Esophagus (tissue), 2 donors: ENCODE data around the gene POMGNT1. TPM values are rescaled to one million over a fixed set of nuclear protein-coding genes. Genes with fewer than 3 reads are reported as not detected.

ENCODE experiments used
- H3K27ac ChIP-seq, 2 donors: one replicate each; pipeline ENCODE4 v1.5.1; 2013; ENCODE audit warnings: low read depth in 2 of 2, mild to moderate bottlenecking in 2 of 2, inconsistent platforms in 1 of 2, low read length in 1 of 2, moderate library complexity in 1 of 2
- H3K27me3 ChIP-seq, 2 donors: one replicate each; pipeline ENCODE4 v1.6.1; 2013; ENCODE audit warnings: low read length in 2 of 2, control low read depth in 1 of 2, mild to moderate bottlenecking in 1 of 2; ENCODE audit not compliant: insufficient read depth in 2 of 2, control insufficient read depth in 1 of 2
- H3K36me3 ChIP-seq, 2 donors: one replicate each; pipeline ENCODE4 v1.6.1; 2013; ENCODE audit warnings: low read length in 1 of 2; ENCODE audit not compliant: control insufficient read depth in 2 of 2, insufficient read depth in 2 of 2
- H3K4me1 ChIP-seq, 2 donors: one replicate each; pipeline ENCODE4 v1.6.1; 2013; ENCODE audit warnings: low read length in 1 of 2; ENCODE audit not compliant: control insufficient read depth in 2 of 2, insufficient read depth in 2 of 2
- H3K4me3 ChIP-seq, 2 donors: one replicate each; pipeline ENCODE4 v1.5.1; 2013; ENCODE audit warnings: low read length in 2 of 2, mild to moderate bottlenecking in 2 of 2, low read depth in 1 of 2, moderate library complexity in 1 of 2
- H3K9me3 ChIP-seq, 2 donors: one replicate each; pipeline ENCODE4 v1.6.1; 2013; ENCODE audit warnings: mild to moderate bottlenecking in 2 of 2, low read depth in 1 of 2, low read length in 1 of 2, moderate library complexity in 1 of 2; ENCODE audit not compliant: control insufficient read depth in 2 of 2, insufficient read depth in 1 of 2
- WGBS, 2 donors: extraction: QIAGEN DNeasy Blood & Tissue Kit; methylation state at CpG; one replicate each; pipeline ENCODE4 v1.1.7; 2013; 5-methylcytosine and 5-hydroxymethylcytosine counted together
- polyA plus RNA-seq, 2 donors: library from polyadenylated mRNA; stranded (reverse); fragments of 200-250 nt; gene quantifications; one replicate each; pipeline ENCODE4 v1.2.3, GENCODE V29; 2013
- donor health status: healthy with polysubstance abuse.
- donor health status: Bipolar disorder and iron deficiency.

POMGNT1 gene
- polyA plus RNA-seq, 2 donors = 17.1 to 17.2 TPM

GRCh38 chr1:46186076-46186475 lies 12.2 kb downstream of the POMGNT1 start:
- H3K4me1 ChIP-seq = peaks cover 3 to 24% of the 10 kb centered on the region in 2 donors
- no peaks in the 10 kb centered on the region for H3K9me3 ChIP-seq
- no peak overlapping the region for H3K27ac ChIP-seq
- no peak overlapping the region for H3K4me3 ChIP-seq
- WGBS, 2 donors = 94% methylated on average over 2 of the region's 2 CpGs
- H3K36me3 ChIP-seq = peaks cover 4 to 6% of the 10 kb centered on the region in 2 donors
- no peaks in the 10 kb centered on the region for H3K27me3 ChIP-seq

GRCh38 chr1:46184920-46185658 lies 13.1 kb downstream of the POMGNT1 start:
- peak overlapping the region; percentile 61 to 81 for H3K27ac ChIP-seq
- 50 to 54% methylated on average over 7 of the region's 7 CpGs for WGBS, 2 donors
- H3K36me3 ChIP-seq = peaks cover 0 to 4% of the 10 kb centered on the region in 2 donors
- H3K27me3 ChIP-seq = no peaks in the 10 kb centered on the region
- H3K4me1 ChIP-seq = peaks cover 3 to 32% of the 10 kb centered on the region in 2 donors
- no peak overlapping the region for H3K4me3 ChIP-seq
- no peaks in the 10 kb centered on the region for H3K9me3 ChIP-seq

DNA sequence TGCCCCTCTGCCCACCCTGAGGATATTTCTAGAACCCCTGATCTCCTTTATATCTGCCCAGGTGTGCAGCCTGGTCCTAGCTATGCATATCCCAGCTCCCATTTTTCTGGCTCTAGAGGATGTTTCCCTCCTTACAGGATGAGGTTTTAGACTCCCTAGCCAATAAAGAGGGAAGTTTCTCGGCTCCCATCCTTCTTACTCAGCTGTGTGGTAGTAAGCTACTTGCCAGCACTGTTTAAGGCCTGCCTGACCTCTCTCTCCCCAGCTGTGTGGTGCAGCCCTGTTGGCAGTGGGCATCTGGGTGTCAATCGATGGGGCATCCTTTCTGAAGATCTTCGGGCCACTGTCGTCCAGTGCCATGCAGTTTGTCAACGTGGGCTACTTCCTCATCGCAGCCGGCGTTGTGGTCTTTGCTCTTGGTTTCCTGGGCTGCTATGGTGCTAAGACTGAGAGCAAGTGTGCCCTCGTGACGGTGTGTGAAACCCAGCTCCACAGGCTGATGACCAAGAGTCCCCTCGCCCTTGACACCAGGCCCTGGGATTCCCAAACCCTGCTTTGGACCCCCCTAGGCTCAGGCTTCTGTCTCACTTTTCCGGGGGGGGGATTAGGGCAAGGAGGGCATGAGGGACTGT lies 14.2 kb downstream of the POMGNT1 start:
- H3K27me3 ChIP-seq = no peaks in the 10 kb centered on the region
- peaks cover 3 to 34% of the 10 kb centered on the region in 2 donors for H3K4me1 ChIP-seq
- H3K4me3 ChIP-seq = no peak overlapping the region
- peaks cover 0 to 4% of the 10 kb centered on the region in 2 donors for H3K36me3 ChIP-seq
- no peaks in the 10 kb centered on the region for H3K9me3 ChIP-seq
- 78 to 81% methylated on average over 12 of the region's 12 CpGs for WGBS, 2 donors
- peak overlapping the region; percentile 81 to 89 for H3K27ac ChIP-seq

DNA sequence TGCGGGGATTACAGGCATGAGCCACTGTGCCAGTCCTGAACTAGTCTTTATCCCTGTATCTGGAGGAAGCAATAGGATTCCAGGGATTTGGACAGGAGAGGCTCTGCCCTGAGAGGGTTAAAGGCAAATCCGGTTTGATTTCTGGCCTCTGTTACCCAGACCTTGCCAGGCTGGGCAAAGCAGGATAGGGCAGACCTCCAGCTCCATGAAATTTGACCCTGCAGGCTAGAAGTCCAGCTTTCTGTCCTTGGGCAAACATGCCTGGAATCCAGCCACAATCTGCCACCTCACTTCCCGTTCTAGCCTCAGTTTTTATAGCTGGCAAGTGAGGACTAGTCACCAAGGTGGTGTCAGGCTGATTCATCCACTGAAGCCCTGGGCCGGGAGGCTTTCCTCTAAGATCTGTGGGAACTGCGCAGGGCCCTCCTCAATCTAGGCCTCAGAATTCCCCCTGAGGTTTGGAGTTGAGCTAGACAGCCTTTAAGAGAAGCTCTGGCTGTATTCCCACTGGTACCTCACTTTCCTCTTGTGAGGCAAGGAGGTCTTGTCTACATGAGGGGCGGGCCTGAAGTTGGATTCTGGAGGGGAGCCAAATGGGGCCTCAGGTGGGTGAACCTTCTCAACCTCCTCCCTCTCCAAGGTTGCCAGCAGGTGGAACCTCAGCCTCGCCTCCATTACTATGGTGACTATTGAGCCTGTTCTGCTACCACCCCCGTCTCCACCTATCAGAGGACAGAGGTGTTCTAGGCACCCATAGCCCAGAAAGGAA lies 15.0 kb downstream of the POMGNT1 start:
- Histone ChIP-seq H3K4me3 (no peak overlapping the region), H3K36me3 (peaks cover 0 to 4% of the 10 kb centered on the region in 2 donors), H3K4me1 (peaks cover 2 to 34% of the 10 kb centered on the region in 2 donors), H3K27me3 (no peaks in the 10 kb centered on the region), H3K27ac (peak overlapping the region; percentile 81 to 89), H3K9me3 (no peaks in the 10 kb centered on the region)
- WGBS, 2 donors = 37 to 39% methylated on average over 8 of the region's 8 CpGs

DNA sequence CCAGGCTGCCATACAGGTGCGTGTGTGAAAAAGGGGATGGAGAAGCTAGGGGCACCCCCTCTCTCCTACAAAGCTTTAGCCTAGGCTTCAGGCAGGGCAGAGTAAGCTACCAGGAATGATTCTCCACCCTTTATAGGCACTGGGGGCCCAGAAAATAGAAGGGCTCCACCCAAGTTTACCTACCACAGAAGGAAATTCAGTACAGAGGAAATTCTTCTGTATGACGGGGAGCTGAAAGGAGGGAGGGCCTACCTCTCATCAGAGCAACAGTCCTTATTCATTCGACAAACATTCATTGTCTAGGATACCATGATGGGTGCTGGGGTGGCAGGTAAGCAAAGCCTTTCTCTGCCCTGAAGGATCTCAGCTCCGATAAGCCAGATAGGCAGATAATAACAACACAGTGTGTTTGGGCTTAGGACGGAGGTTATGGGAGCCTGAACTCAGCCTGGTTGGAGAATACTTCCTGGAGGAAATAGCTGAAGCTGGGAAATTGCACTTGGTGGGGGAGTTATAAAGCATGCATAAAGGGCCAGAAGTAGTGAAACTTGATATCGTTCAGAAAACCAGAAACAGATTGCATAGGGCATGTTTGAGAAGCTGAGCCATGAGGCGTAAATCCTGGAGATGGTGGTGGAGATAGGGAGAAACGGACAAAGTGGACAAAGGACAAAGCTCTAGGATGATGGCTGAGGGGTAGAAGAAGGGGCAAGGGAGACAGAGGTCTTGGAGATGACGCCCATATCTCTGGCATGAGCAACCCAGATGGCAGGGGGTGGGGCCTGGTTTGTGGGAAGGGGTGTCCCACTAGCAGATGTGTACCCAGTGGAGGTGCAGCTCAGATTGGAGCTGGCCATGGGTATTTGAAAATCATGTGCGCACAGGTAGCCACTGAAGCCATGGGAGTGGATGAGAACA lies 16.6 kb downstream of the POMGNT1 start:
- Histone ChIP-seq H3K4me1 (peaks cover 0 to 26% of the 10 kb centered on the region in 2 donors), H3K27ac (no peak overlapping the region), H3K27me3 (no peaks in the 10 kb centered on the region), H3K4me3 (no peak overlapping the region), H3K36me3 (no peaks in the 10 kb centered on the region), H3K9me3 (no peaks in the 10 kb centered on the region)
- WGBS, 2 donors = 65 to 69% methylated on average over 10 of the region's 10 CpGs

GRCh38 chr1:46180082-46180616 lies 18.1 kb downstream of the POMGNT1 start:
- no peaks in the 10 kb centered on the region for H3K36me3 ChIP-seq
- H3K9me3 ChIP-seq = no peaks in the 10 kb centered on the region
- peak overlapping the region; percentile 16 to 33 for H3K27ac ChIP-seq
- no peak overlapping the region for H3K4me3 ChIP-seq
- H3K27me3 ChIP-seq = no peaks in the 10 kb centered on the region
- 39% methylated on average over 12 of the region's 12 CpGs for WGBS, 2 donors
- peaks cover 0 to 26% of the 10 kb centered on the region in 2 donors for H3K4me1 ChIP-seq

DNA sequence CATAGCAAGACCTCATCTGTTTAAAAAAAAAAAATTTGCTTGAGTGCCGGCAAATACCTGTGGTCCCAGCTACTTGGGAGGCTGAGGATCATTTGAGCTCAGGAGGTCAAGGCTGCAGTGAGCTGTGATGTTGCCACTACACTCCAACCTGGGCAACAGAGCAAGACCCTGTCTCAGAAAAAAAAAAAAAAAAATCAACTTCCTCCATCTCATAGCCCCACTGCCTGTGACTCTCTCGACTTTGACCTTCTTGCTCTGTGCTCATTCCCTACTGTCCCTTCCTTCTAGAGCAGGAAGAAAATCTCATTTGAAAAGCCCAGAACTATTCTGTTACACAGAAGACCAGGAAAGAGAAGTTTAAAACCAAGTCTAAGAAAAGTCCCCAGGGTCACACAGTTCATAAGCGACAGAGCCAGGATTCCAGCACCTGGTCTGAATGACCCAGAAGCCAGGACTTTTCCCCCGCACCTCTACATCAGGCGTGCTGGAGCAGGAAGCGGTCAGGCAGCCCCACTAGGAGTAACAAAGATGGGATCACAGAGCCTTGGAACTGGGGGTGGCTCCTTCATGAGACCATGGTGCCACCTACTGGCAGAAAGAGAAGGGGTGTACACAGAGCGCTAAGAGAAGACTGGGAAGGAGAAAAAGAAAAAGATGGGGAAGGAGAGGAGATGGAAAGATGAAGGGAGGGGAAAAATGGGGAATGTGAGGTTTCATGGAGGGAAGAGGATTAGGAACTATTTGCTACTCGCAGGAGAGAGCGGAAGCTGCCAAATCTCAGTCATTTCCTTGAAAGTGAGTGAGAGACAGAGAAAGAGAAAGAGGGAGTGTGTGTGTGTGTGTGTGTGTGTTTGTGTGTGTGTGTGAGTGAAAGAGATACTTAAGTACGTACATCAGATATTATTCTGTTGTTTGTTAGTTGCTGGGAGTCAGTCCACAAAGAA lies 18.8 kb downstream of the POMGNT1 start:
- no peaks in the 10 kb centered on the region for H3K27me3 ChIP-seq
- no peaks in the 10 kb centered on the region for H3K9me3 ChIP-seq
- H3K4me3 ChIP-seq = no peak overlapping the region
- H3K36me3 ChIP-seq = no peaks in the 10 kb centered on the region
- H3K4me1 ChIP-seq = peaks cover under 1 to 27% of the 10 kb centered on the region in 2 donors
- 10% methylated on average over 10 of the region's 10 CpGs for WGBS, 2 donors
- H3K27ac ChIP-seq = peak overlapping the region in 1 of 2 donors; percentile 33

DNA sequence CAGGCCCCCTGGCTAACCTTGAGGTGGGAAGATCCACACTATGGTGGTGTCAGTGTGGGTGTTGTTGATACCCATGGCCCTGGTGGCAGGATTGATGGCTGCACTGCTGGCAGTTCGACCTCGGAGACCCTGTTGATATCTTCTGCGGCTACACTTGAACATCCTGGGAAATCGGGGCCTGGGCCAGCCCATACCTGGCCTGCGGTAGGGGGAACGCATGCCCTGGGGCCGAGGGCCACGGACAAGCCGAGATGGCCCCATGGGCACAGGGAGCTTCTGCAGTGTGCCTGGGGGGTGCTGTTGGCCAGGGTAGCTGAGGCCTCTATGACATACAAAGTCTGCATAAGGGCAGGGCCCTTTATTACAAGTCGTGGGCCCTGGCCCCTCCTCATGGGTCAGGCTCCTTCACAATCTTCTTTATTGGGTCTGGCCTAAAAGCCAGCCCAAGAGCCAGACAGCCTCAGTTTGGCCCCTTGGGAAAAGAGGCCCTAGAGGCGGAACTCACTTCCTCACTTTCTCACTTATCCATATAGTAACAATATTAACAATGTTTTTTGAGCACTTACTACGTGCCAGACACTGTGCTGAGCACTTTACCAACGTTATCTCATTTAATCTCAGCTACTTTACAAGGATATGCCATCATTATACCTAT lies 21.9 kb downstream of the POMGNT1 start, which contains the start of gene P3R3URF:
P3R3URF (minus strand) TSS at position 278 of the 655 bp plus-strand sequence; CDS start at position 261, 17 bp downstream.
- H3K36me3 ChIP-seq = no peaks in the 10 kb centered on the region
- peaks cover 6 to 34% of the 10 kb centered on the region in 2 donors for H3K4me1 ChIP-seq
- 87 to 90% methylated on average over 13 of the region's 13 CpGs for WGBS, 2 donors
- H3K27ac ChIP-seq = peak within 1 kb of the TSS; percentile 56 to 77
- no peaks in the 10 kb centered on the region for H3K27me3 ChIP-seq
- H3K4me3 ChIP-seq = no peak within 1 kb of the TSS
- H3K9me3 ChIP-seq = no peaks in the 10 kb centered on the region
